SIG-M5 (cell line): ENCODE data around the gene OR51B4.
"Not testable (repeated sequence)": the region's sequence is repeated elsewhere in the genome, so short reads cannot be mapped to it uniquely, and the experiment has no call there.

Experiments
- DNase-seq: peaks from one replicate; lab custom pipeline; 2025; lab: John Stamatoyannopoulos, UW

OR51B4 gene, protein sequence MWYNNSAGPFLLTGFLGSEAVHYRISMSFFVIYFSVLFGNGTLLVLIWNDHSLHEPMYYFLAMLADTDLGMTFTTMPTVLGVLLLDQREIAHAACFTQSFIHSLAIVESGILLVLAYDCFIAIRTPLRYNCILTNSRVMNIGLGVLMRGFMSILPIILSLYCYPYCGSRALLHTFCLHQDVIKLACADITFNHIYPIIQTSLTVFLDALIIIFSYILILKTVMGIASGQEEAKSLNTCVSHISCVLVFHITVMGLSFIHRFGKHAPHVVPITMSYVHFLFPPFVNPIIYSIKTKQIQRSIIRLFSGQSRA

DNA sequence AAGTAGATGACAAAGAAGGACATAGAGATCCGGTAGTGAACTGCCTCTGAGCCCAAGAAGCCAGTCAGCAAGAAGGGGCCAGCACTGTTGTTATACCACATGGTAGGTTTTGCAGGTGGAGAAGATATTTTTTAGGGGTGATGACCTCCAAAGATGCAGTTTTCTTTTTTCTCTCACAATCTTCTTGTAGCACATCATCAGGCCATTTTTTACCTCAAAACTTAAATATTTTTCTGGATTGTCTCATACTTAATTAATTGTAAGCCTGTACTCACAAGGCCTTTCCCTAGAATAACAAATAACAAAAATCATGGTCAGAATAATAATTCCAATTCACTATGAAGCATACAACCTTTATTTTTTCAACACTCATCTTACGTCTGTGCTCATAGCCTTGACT is at the start of gene OR51B4:
Gene OR51B4 (minus strand): TSS at position 101 of the 400 bp plus-strand sequence. CDS start 0 bp downstream, at position 101.
- DNase-seq: no peak

- DNase-seq: no peak
Measured at GRCh38 chr11:5351208-5351607, 49.5 kb upstream of the OR51B4 start, which contains the start of gene OR51B6. Gene OR51B6, plus strand, starts transcription at chr11:5351508. Its CDS starts 0 bp downstream, at chr11:5351508.

- DNase-seq: no peak
Measured at GRCh38 chr11:5349550-5349949, 47.8 kb upstream of the OR51B4 start.

DNA sequence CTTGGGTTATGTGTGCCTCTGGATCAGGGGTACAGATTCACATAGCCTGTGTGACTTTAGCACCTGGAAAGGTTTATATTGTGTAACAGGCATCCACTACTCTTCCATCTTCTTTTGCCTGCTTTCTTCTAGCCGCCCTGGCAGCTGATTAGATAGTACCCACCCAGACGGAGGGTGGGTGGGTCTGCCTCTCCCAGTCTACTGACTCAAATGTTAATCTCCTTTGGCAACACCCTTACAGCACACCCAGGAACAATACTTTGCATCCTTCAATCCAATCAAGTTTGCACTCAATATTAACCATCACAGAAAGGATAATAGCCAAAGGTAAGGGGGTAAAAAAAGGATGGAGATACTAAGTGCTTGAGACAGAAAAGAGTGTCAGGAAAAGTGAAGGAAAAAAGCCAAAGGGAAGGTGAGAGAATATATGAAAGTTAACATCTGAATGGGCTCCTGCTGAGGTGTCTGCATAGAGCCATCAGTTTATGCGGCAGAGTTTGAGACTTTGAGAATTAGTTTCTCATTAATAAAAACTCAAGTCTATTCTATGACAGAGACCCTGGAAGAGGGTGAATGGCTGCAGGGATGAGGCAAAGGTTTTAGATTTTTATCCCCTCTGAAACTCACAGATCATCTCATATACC is 46.9 kb upstream of the OR51B4 start:
- no peak for DNase-seq

GRCh38 chr11:5345831-5346230 is 44.1 kb upstream of the OR51B4 start:
- no peak for DNase-seq

- DNase-seq: no peak
Measured at GRCh38 chr11:5343474-5344335, 42.0 kb upstream of the OR51B4 start, which contains the start of gene OR51B5. Gene OR51B5, minus strand, starts transcription at chr11:5343524. Its CDS starts 0 bp downstream, at chr11:5343524.

GRCh38 chr11:5339771-5340322 is 38.1 kb upstream of the OR51B4 start:
- no peak for DNase-seq

DNA sequence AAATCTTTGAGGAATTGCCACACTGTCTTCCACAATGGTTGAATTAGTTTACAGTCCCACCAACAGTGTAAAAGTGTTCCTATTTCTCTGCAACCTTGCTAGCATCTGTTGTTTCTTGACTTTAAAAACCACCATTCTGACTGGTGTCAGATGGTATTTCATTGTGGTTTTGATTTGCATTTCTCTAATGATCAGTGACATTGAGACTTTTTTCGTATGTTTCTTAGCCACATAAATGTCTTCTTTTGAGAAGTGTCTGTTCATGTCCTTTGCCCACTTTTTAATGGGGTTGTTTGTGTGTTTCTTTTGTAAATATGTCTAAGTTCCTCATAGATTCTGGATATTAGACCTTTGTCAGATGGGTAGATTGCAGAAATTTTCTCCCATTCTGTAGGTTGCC is 35.5 kb upstream of the OR51B4 start:
- not testable (repeated sequence) for DNase-seq

- no peak for DNase-seq
Measured at GRCh38 chr11:5336331-5336730, 34.6 kb upstream of the OR51B4 start.

DNA sequence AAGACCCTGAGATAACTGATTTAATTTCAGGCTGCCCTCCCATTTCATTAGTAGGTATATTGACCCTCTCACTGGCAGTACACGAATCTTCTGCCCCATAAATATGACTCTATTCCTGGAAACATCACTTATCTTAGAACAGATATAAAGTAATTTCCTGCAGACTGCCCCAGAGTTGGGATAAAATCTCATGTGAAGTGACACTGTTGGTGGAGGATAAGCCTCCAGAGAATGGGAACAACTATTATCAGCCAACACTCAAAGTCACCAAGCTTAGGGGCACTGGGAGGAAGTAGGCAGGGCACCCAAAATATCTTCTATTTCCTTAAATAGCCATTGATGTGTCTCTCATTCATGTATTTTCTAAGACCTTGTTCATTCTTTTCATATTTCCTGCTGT is 33.4 kb upstream of the OR51B4 start:
- DNase-seq: no peak

- no peak for DNase-seq
Measured at GRCh38 chr11:5324197-5324596, 22.5 kb upstream of the OR51B4 start, which contains the start of gene OR51B2. Gene OR51B2, minus strand, starts transcription at chr11:5324297. Its CDS starts 0 bp downstream, at chr11:5324297.

- no peak for DNase-seq
Measured at GRCh38 chr11:5317292-5317691, 15.5 kb upstream of the OR51B4 start.

DNA sequence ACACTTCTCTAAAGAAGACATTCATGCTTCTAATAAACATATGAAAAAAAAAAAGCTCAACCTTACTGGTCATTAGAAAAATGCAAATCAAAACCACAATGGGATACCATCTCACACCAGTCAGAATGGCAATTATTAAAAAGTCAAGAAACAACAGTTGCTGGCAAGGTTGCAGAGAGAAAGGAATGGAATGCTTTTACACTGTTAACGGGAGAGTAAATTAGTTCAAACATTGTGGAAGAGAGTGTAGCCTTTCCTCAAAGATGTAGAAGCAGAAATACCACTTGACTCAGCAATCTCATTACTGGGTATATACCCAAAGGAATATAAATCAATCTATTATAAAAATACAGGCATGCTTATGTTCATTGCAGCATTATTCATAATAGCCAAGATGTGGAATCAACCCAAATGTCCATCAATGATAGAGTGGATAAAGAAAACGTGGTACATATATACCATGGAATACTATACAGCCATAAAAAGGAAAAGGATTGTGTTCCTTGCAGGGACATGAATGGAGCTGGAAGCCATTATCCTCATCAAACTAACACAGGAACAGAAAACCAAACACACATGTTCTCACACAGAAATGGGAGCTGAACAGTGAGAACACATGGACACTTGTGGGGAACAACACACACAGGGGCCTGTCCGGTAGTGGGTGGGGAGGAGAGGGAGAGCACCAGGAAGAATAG is 11.7 kb upstream of the OR51B4 start:
- DNase-seq: not testable (repeated sequence)

DNA sequence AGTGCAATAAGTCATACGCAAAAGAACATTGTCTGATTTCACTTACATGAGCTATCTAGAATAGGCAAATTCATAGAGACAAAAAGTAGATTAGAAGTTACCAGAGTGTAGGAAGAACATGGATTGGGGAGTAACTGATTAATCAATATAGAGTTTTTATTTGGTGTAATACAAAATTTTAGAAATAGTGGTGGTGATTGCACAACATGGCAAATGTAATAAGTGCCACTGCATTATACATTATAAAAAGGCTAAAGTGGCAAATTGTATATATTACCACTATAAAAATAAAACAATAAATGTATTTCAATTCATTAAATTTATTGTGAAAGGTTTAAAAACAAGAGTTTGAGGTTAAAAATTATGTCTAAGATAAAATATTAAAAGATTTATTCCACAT is 8.7 kb upstream of the OR51B4 start:
- no peak for DNase-seq

DNA sequence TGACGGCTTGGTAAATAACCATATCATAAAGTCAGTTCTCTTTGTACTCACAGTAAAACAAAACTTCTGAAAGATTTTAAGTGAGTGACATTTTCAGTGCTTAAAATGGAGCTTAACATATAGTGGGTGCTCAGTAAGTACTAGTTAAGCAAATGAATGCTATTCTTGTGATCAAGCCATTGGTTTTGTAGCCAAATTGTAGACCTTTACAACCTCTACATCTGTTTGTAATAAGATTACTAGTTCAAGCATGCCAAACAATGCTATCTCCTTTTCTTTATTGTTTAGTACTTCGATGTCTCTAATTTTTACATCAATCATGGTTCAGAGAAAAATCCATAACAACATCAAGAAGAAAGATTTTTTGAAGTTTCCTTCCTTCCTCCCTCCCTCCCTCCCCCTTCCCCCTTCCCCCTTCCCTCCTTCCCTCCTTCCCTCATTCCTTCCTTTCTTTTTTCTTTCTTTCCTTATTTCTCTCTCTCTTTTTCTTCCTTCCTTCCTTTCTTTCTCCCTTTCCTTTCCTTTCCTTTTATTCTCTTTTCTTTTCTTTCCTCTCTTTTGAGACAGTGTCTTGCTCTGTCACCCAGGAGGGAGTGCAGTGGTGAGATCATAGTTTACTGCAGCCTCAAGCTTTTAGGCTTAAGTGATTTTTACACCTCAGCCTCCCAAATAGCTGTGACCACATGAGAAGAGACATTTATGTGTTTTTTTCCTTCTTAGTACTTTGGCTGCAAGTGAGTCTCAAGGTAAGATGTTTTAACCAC is 5.7 kb upstream of the OR51B4 start:
- no peak for DNase-seq

DNA sequence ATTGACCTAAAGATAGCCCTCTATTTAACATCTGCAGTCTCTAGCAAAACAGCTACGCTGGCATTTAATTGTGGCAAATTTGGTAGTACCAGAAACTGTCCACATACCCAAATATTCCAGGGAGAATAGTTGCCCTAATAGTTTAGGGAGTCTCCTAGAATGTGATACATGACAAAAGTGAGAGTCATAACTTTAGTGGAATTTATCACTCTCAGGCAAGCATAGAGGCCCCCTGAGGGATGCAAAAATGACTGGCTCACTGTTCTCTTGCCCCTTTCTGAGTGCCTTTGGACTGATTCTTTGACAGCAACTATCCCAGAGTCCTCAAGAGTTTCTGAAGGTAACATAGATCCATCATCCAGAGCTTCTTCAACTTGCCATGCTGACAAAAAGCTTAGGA is 2.3 kb upstream of the OR51B4 start:
- DNase-seq: no peak

GRCh38 chr11:5303626-5304025 is 1.9 kb upstream of the OR51B4 start:
- DNase-seq: no peak

GRCh38 chr11:5300251-5300650 is 1.5 kb downstream of the OR51B4 start:
- DNase-seq: no peak

GRCh38 chr11:5298451-5298850 is 3.3 kb downstream of the OR51B4 start:
- DNase-seq: no peak

GRCh38 chr11:5297721-5298323 is 3.9 kb downstream of the OR51B4 start:
- DNase-seq: no peak
